Measurements from ENCODE around the gene HMGB2. TPM values are rescaled to one million over a fixed set of nuclear protein-coding genes. Genes with fewer than 3 reads are reported as not detected.

The HMGB2 gene
- total RNA-seq, 1 experiment from 2014 or later = 197 TPM

GRCh38 chr4:173360587-173361221, 26.5 kb upstream of the HMGB2 start:
- no peaks in the 10 kb centered on the region for H3K36me3 ChIP-seq (replicated peaks; ENCODE audit: control insufficient read depth, insufficient read depth, low read length)
- H3K27me3 ChIP-seq (ENCODE audit: control insufficient read depth, insufficient read depth, low read length) = no peaks in the 10 kb centered on the region; the same call in 1 of the 2 replicates
- H3K4me3 ChIP-seq (ENCODE audit: insufficient read depth, low read depth, low read length) = no peak overlapping the region
- peak; percentile 10 for DNase-seq

- H3K36me3 ChIP-seq (replicated peaks; ENCODE audit: control insufficient read depth, insufficient read depth, low read length) = no peaks in the 10 kb centered on the region
- no peaks in the 10 kb centered on the region; the same call in 1 of the 2 replicates for H3K27me3 ChIP-seq (ENCODE audit: control insufficient read depth, insufficient read depth, low read length)
- no peak for DNase-seq
- no peak overlapping the region for H3K4me3 ChIP-seq (ENCODE audit: insufficient read depth, low read depth, low read length)
Observed at GRCh38 chr4:173357939-173358338, 23.8 kb upstream of the HMGB2 start.

- DNase-seq = no peak
- Histone ChIP-seq H3K27me3 (ENCODE audit: control insufficient read depth, insufficient read depth, low read length) (no peaks in the 10 kb centered on the region), H3K4me3 (ENCODE audit: insufficient read depth, low read depth, low read length) (no peak overlapping the region), H3K36me3 (replicated peaks; ENCODE audit: control insufficient read depth, insufficient read depth, low read length) (no peaks in the 10 kb centered on the region)
Observed at GRCh38 chr4:173347467-173347866, 13.3 kb upstream of the HMGB2 start.

GRCh38 chr4:173346074-173346473, 11.9 kb upstream of the HMGB2 start:
- DNase-seq = no peak
- H3K4me3 ChIP-seq (ENCODE audit: insufficient read depth, low read depth, low read length) = no peak overlapping the region
- H3K27me3 ChIP-seq (ENCODE audit: control insufficient read depth, insufficient read depth, low read length) = no peaks in the 10 kb centered on the region
- H3K36me3 ChIP-seq (replicated peaks; ENCODE audit: control insufficient read depth, insufficient read depth, low read length) = no peaks in the 10 kb centered on the region

- no peak for DNase-seq
- Histone ChIP-seq H3K27me3 (ENCODE audit: control insufficient read depth, insufficient read depth, low read length) (no peaks in the 10 kb centered on the region), H3K4me3 (ENCODE audit: insufficient read depth, low read depth, low read length) (no peak overlapping the region), H3K36me3 (replicated peaks; ENCODE audit: control insufficient read depth, insufficient read depth, low read length) (no peaks in the 10 kb centered on the region)
Observed at GRCh38 chr4:173345648-173346047, 11.5 kb upstream of the HMGB2 start.

- Histone ChIP-seq H3K36me3 (replicated peaks; ENCODE audit: control insufficient read depth, insufficient read depth, low read length) (no peaks in the 10 kb centered on the region), H3K27me3 (ENCODE audit: control insufficient read depth, insufficient read depth, low read length) (no peaks in the 10 kb centered on the region), H3K4me3 (ENCODE audit: insufficient read depth, low read depth, low read length) (no peak overlapping the region)
- DNase-seq = no peak
Observed at GRCh38 chr4:173343832-173344397, 9.8 kb upstream of the HMGB2 start.

- DNase-seq = no peak
- H3K4me3 ChIP-seq (ENCODE audit: insufficient read depth, low read depth, low read length) = no peak overlapping the region
- H3K36me3 ChIP-seq (replicated peaks; ENCODE audit: control insufficient read depth, insufficient read depth, low read length) = peaks cover 6% of the 10 kb centered on the region
- H3K27me3 ChIP-seq (ENCODE audit: control insufficient read depth, insufficient read depth, low read length) = no peaks in the 10 kb centered on the region
Observed at GRCh38 chr4:173337463-173337862, 3.3 kb upstream of the HMGB2 start.

- peaks cover 17% of the 10 kb centered on the region for H3K36me3 ChIP-seq (replicated peaks; ENCODE audit: control insufficient read depth, insufficient read depth, low read length)
- H3K27me3 ChIP-seq (ENCODE audit: control insufficient read depth, insufficient read depth, low read length) = no peaks in the 10 kb centered on the region
- H3K4me3 ChIP-seq (ENCODE audit: insufficient read depth, low read depth, low read length) = peak overlapping the region; percentile 97
- peak; percentile 95 for DNase-seq
Observed at GRCh38 chr4:173334891-173335752, 964 bp upstream of the HMGB2 start.

- DNase-seq = peak; percentile 66
- Histone ChIP-seq H3K4me3 (ENCODE audit: insufficient read depth, low read depth, low read length) (peak overlapping the region; percentile 97), H3K36me3 (replicated peaks; ENCODE audit: control insufficient read depth, insufficient read depth, low read length) (peaks cover 18% of the 10 kb centered on the region), H3K27me3 (ENCODE audit: control insufficient read depth, insufficient read depth, low read length) (no peaks in the 10 kb centered on the region)
Observed at GRCh38 chr4:173333658-173334084, 487 bp downstream of the HMGB2 start.

GRCh38 chr4:173332963-173333657, 1.0 kb downstream of the HMGB2 start:
- H3K36me3 ChIP-seq (replicated peaks; ENCODE audit: control insufficient read depth, insufficient read depth, low read length) = peaks cover 21% of the 10 kb centered on the region
- DNase-seq = peak; percentile 25
- H3K27me3 ChIP-seq (ENCODE audit: control insufficient read depth, insufficient read depth, low read length) = no peaks in the 10 kb centered on the region
- H3K4me3 ChIP-seq (ENCODE audit: insufficient read depth, low read depth, low read length) = peak overlapping the region; percentile 97

GRCh38 chr4:173332021-173332487, 2.1 kb downstream of the HMGB2 start:
- no peak overlapping the region for H3K4me3 ChIP-seq (ENCODE audit: insufficient read depth, low read depth, low read length)
- no peak for DNase-seq
- H3K36me3 ChIP-seq (replicated peaks; ENCODE audit: control insufficient read depth, insufficient read depth, low read length) = peaks cover 21% of the 10 kb centered on the region
- no peaks in the 10 kb centered on the region for H3K27me3 ChIP-seq (ENCODE audit: control insufficient read depth, insufficient read depth, low read length)

- H3K4me3 ChIP-seq (ENCODE audit: insufficient read depth, low read depth, low read length) = no peak overlapping the region
- H3K27me3 ChIP-seq (ENCODE audit: control insufficient read depth, insufficient read depth, low read length) = no peaks in the 10 kb centered on the region
- peaks cover 21% of the 10 kb centered on the region for H3K36me3 ChIP-seq (replicated peaks; ENCODE audit: control insufficient read depth, insufficient read depth, low read length)
- DNase-seq = no peak
Observed at GRCh38 chr4:173330590-173330989, 3.6 kb downstream of the HMGB2 start.

- DNase-seq = no peak
- Histone ChIP-seq H3K4me3 (ENCODE audit: insufficient read depth, low read depth, low read length) (no peak overlapping the region), H3K27me3 (ENCODE audit: control insufficient read depth, insufficient read depth, low read length) (no peaks in the 10 kb centered on the region), H3K36me3 (replicated peaks; ENCODE audit: control insufficient read depth, insufficient read depth, low read length) (peaks cover 21% of the 10 kb centered on the region)
Observed at GRCh38 chr4:173328236-173328901, 5.8 kb downstream of the HMGB2 start.
